GM23338 (cell line): ENCODE measurements around the gene DNASE1L1. TPM values are rescaled to one million over a fixed set of nuclear protein-coding genes. Genes with fewer than 3 reads are reported as not detected.

ENCODE experiments used
- ATAC-seq: fragments of 200-7000 bp; cut with Tn5 transposase; 3 replicates; pipeline ENCODE4 v1.9.1; 2020
- DNase-seq: peaks from one replicate; pipeline ENCODE4 v3.0.0-alpha.2; 2015; ENCODE audit warnings: low spot score
- H2AFZ ChIP-seq: fragments of 200-600 bp; sonication (generic); 2 replicates; pipeline ENCODE4 v1.8.0; 2016; ENCODE audit warnings: antibody characterized with exemption, mild to moderate bottlenecking, moderate library complexity
- H3F3A ChIP-seq: fragments of 200-600 bp; sonication (generic); replicated peaks from 2 replicates; pipeline ENCODE4 v1.8.0; 2017; ENCODE audit warnings: antibody characterized with exemption, mixed run types, low read depth
- H3K27ac ChIP-seq: fragments of 200-600 bp; sonication (generic); 2 replicates; pipeline ENCODE4 v1.6.1; 2016; ENCODE audit warnings: low read depth
- H3K27me3 ChIP-seq: fragments of 200-600 bp; sonication (generic); 2 replicates; pipeline ENCODE4 v1.8.0; 2016; ENCODE audit warnings: mild to moderate bottlenecking, mixed run types, moderate library complexity; ENCODE audit not compliant: insufficient read depth
- H3K36me3 ChIP-seq: fragments of 200-600 bp; sonication (generic); 2 replicates; pipeline ENCODE4 v1.8.0; 2016; ENCODE audit warnings: mild to moderate bottlenecking; ENCODE audit not compliant: insufficient read depth
- H3K4me1 ChIP-seq: fragments of 200-600 bp; sonication (generic); 2 replicates; pipeline ENCODE4 v1.8.0; 2016; ENCODE audit warnings: mild to moderate bottlenecking, moderate library complexity; ENCODE audit not compliant: insufficient read depth
- H3K4me2 ChIP-seq: fragments of 200-600 bp; sonication (generic); 2 replicates; pipeline ENCODE4 v1.7.1; 2017; ENCODE audit warnings: mixed run types
- H3K4me3 ChIP-seq: fragments of 200-600 bp; sonication (generic); 2 replicates; pipeline ENCODE4 v1.6.1; 2016; ENCODE audit warnings: mixed run types
- H3K79me2 ChIP-seq: fragments of 200-600 bp; sonication (generic); replicated peaks from 2 replicates; pipeline ENCODE4 v1.8.0; 2017; ENCODE audit warnings: mild to moderate bottlenecking; ENCODE audit not compliant: insufficient read depth
- H3K9me2 ChIP-seq: fragments of 200-600 bp; sonication (generic); 2 replicates; pipeline ENCODE4 v1.8.0; 2017; ENCODE audit not compliant: insufficient read depth
- H4K20me1 ChIP-seq: fragments of 200-600 bp; sonication (generic); replicated peaks from 2 replicates; pipeline ENCODE4 v1.8.0; 2017; ENCODE audit warnings: mild to moderate bottlenecking; ENCODE audit not compliant: insufficient read depth
- H3K27ac Mint-ChIP-seq: 2 replicates; pipeline ENCODE4 v1.8.0; 2020; ENCODE audit warnings: inconsistent platforms, mild to moderate bottlenecking, moderate library complexity, mixed read lengths
- H3K27me3 Mint-ChIP-seq: 3 replicates; pipeline ENCODE4 v1.8.0; 2022; ENCODE audit warnings: low read depth, mild to moderate bottlenecking, moderate library complexity, mixed read lengths, inconsistent platforms; ENCODE audit not compliant: insufficient read depth, poor library complexity
- H3K36me3 Mint-ChIP-seq: 3 replicates; pipeline ENCODE4 v1.8.0; 2021; ENCODE audit warnings: low read depth, mild to moderate bottlenecking, inconsistent platforms, moderate library complexity, mixed read lengths
- H3K4me1 Mint-ChIP-seq: 3 replicates; pipeline ENCODE4 v1.8.0; 2020; ENCODE audit warnings: mild to moderate bottlenecking, inconsistent platforms, mixed read lengths
- H3K4me3 Mint-ChIP-seq: 3 replicates; pipeline ENCODE4 v1.8.0; 2021; ENCODE audit warnings: moderate library complexity, mild to moderate bottlenecking, inconsistent platforms, mixed read lengths
- H3K9me3 Mint-ChIP-seq: 3 replicates; pipeline ENCODE4 v1.8.0; 2020; ENCODE audit warnings: moderate library complexity, mild to moderate bottlenecking, inconsistent platforms, mixed read lengths
- CREB1 ChIP-seq: fragments of 250-450 bp; sonication (Bioruptor Pico); IDR thresholded peaks from 2 replicates; pipeline ENCODE4 v1.5.0; 2020; ENCODE audit warnings: low read depth, mild to moderate bottlenecking, moderate library complexity
- ETS1 ChIP-seq: IDR thresholded peaks from 2 replicates; pipeline ENCODE4 v1.6.1; 2016; ENCODE audit warnings: antibody characterized with exemption
- EZH2 ChIP-seq: fragments of 200-600 bp; sonication (generic); IDR thresholded peaks from one replicate; pipeline ENCODE4 v1.8.0; 2017; ENCODE audit warnings: antibody characterized with exemption, mild to moderate bottlenecking, low read depth; ENCODE audit not compliant: unreplicated experiment
- EZH2phosphoT487 ChIP-seq: fragments of 200-600 bp; sonication (generic); IDR thresholded peaks from one replicate; pipeline ENCODE4 v1.8.1; 2018; ENCODE audit warnings: antibody characterized with exemption; ENCODE audit not compliant: unreplicated experiment
- JUNB ChIP-seq: IDR thresholded peaks from one replicate; pipeline ENCODE4 v1.6.1; 2016; ENCODE audit warnings: antibody characterized with exemption; ENCODE audit not compliant: unreplicated experiment
- NANOG ChIP-seq: IDR thresholded peaks from 2 replicates; pipeline ENCODE4 v1.6.1; 2016; ENCODE audit warnings: antibody characterized with exemption, borderline replicate concordance
- POLR2AphosphoS5 ChIP-seq: IDR thresholded peaks from 2 replicates; pipeline ENCODE4 v1.6.1; 2016; ENCODE audit warnings: antibody characterized with exemption, low read depth
- STAT1 ChIP-seq: IDR thresholded peaks from one replicate; pipeline ENCODE4 v1.6.1; 2016; ENCODE audit warnings: antibody characterized with exemption; ENCODE audit not compliant: unreplicated experiment
- ZNF114 ChIP-seq: fragments of 250-450 bp; sonication (Bioruptor Pico); IDR thresholded peaks from 2 replicates; pipeline ENCODE4 v1.5.0; 2020; ENCODE audit warnings: mild to moderate bottlenecking, moderate library complexity
- ZNF331 ChIP-seq: fragments of 250-450 bp; sonication (Bioruptor Pico); IDR thresholded peaks from 2 replicates; pipeline ENCODE4 v1.5.0; 2020; ENCODE audit warnings: low read depth, mild to moderate bottlenecking, moderate library complexity
- polyA plus RNA-seq: library from polyadenylated mRNA; unstranded; fragments of >200 nt; fragmentation: Nextera tagmentation; extraction: Ambion mirVana; gene quantifications from 2 replicates; pipeline ENCODE4 v1.2.1, GENCODE V29; 2016
- total RNA-seq: library from RNA; depleted of rRNA; stranded (reverse); fragments of >200 nt; shearing (Covaris generic); gene quantifications from 2 replicates; pipeline ENCODE4 v1.2.3, GENCODE V29; 2014
- TF ChIP-seq, protein P1 (sequence below): fragments of 250-450 bp; sonication (Bioruptor Pico); IDR thresholded peaks from 2 replicates; pipeline ENCODE4 v1.5.0; 2020; ENCODE audit warnings: mild to moderate bottlenecking, moderate library complexity
- TF ChIP-seq, protein P2 (sequence below), 2 experiments: fragments of 200-600 bp in 1 of 2; sonication (generic) in 1 of 2; conservative IDR thresholded peaks; 2 replicates each; pipeline versions ENCODE4 v1.5.1 to v1.6.1; 2016 to 2017; ENCODE audit warnings: antibody characterized with exemption in 2 of 2, low read depth in 2 of 2, mild to moderate bottlenecking in 2 of 2, moderate library complexity in 1 of 2
- TF ChIP-seq, protein P3 (sequence below): IDR thresholded peaks from one replicate; pipeline ENCODE4 v1.6.1; 2018; ENCODE audit warnings: antibody characterized with exemption; ENCODE audit not compliant: unreplicated experiment

The DNASE1L1 gene
- total and polyA plus RNA-seq, 2 experiments from 2014 or later = 3.3 to 16.1 TPM

GRCh38 chrX:154440623-154441357 lies 31.7 kb upstream of the DNASE1L1 start:
- Histone ChIP-seq H3K79me2 (peaks cover 13% of the 10 kb centered on the region), H4K20me1 (no peaks in the 10 kb centered on the region), H3K4me1 (0 out of 2 replicates have a peak, but pooled peaks cover 3% of the 10 kb centered on the region), H3F3A (no peaks in the 10 kb centered on the region), H3K27me3 (no peaks in the 10 kb centered on the region), H3K36me3 (no peaks in the 10 kb centered on the region), H3K4me2 (no peak overlapping the region), H3K4me3 (no peak overlapping the region), H3K27ac (no peak overlapping the region), H3K9me2 (no peaks in the 10 kb centered on the region), H2AFZ (no peak overlapping the region)
- TF ChIP-seq ETS1 (no peak), JUNB (no peak), NANOG (no peak), ZNF114 (CRISPR knock-in tag) (no peak), ZNF331 (CRISPR knock-in tag) (no peak), POLR2AphosphoS5 (no peak), STAT1 (no peak), CREB1 (CRISPR knock-in tag) (no peak), EZH2phosphoT487 (no peak), EZH2 (no peak)
- TF ChIP-seq, protein P1, sequence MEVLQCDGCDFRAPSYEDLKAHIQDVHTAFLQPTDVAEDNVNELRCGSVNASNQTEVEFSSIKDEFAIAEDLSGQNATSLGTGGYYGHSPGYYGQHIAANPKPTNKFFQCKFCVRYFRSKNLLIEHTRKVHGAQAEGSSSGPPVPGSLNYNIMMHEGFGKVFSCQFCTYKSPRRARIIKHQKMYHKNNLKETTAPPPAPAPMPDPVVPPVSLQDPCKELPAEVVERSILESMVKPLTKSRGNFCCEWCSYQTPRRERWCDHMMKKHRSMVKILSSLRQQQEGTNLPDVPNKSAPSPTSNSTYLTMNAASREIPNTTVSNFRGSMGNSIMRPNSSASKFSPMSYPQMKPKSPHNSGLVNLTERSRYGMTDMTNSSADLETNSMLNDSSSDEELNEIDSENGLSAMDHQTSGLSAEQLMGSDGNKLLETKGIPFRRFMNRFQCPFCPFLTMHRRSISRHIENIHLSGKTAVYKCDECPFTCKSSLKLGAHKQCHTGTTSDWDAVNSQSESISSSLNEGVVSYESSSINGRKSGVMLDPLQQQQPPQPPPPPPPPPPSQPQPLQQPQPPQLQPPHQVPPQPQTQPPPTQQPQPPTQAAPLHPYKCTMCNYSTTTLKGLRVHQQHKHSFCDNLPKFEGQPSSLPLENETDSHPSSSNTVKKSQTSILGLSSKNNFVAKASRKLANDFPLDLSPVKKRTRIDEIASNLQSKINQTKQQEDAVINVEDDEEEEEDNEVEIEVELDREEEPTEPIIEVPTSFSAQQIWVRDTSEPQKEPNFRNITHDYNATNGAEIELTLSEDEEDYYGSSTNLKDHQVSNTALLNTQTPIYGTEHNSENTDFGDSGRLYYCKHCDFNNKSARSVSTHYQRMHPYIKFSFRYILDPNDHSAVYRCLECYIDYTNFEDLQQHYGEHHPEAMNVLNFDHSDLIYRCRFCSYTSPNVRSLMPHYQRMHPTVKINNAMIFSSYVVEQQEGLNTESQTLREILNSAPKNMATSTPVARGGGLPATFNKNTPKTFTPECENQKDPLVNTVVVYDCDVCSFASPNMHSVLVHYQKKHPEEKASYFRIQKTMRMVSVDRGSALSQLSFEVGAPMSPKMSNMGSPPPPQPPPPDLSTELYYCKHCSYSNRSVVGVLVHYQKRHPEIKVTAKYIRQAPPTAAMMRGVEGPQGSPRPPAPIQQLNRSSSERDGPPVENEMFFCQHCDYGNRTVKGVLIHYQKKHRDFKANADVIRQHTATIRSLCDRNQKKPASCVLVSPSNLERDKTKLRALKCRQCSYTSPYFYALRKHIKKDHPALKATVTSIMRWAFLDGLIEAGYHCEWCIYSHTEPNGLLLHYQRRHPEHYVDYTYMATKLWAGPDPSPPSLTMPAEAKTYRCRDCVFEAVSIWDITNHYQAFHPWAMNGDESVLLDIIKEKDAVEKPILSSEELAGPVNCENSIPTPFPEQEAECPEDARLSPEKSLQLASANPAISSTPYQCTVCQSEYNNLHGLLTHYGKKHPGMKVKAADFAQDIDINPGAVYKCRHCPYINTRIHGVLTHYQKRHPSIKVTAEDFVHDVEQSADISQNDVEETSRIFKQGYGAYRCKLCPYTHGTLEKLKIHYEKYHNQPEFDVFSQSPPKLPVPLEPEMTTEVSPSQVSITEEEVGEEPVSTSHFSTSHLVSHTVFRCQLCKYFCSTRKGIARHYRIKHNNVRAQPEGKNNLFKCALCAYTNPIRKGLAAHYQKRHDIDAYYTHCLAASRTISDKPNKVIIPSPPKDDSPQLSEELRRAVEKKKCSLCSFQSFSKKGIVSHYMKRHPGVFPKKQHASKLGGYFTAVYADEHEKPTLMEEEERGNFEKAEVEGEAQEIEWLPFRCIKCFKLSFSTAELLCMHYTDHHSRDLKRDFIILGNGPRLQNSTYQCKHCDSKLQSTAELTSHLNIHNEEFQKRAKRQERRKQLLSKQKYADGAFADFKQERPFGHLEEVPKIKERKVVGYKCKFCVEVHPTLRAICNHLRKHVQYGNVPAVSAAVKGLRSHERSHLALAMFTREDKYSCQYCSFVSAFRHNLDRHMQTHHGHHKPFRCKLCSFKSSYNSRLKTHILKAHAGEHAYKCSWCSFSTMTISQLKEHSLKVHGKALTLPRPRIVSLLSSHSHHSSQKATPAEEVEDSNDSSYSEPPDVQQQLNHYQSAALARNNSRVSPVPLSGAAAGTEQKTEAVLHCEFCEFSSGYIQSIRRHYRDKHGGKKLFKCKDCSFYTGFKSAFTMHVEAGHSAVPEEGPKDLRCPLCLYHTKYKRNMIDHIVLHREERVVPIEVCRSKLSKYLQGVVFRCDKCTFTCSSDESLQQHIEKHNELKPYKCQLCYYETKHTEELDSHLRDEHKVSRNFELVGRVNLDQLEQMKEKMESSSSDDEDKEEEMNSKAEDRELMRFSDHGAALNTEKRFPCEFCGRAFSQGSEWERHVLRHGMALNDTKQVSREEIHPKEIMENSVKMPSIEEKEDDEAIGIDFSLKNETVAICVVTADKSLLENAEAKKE = no peak
- TF ChIP-seq, protein P2, sequence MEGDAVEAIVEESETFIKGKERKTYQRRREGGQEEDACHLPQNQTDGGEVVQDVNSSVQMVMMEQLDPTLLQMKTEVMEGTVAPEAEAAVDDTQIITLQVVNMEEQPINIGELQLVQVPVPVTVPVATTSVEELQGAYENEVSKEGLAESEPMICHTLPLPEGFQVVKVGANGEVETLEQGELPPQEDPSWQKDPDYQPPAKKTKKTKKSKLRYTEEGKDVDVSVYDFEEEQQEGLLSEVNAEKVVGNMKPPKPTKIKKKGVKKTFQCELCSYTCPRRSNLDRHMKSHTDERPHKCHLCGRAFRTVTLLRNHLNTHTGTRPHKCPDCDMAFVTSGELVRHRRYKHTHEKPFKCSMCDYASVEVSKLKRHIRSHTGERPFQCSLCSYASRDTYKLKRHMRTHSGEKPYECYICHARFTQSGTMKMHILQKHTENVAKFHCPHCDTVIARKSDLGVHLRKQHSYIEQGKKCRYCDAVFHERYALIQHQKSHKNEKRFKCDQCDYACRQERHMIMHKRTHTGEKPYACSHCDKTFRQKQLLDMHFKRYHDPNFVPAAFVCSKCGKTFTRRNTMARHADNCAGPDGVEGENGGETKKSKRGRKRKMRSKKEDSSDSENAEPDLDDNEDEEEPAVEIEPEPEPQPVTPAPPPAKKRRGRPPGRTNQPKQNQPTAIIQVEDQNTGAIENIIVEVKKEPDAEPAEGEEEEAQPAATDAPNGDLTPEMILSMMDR (conservative IDR thresholded peaks at IDR 0.05; ENCODE audit: low read depth in 2 of 2) = no peak
- TF ChIP-seq, protein P3, sequence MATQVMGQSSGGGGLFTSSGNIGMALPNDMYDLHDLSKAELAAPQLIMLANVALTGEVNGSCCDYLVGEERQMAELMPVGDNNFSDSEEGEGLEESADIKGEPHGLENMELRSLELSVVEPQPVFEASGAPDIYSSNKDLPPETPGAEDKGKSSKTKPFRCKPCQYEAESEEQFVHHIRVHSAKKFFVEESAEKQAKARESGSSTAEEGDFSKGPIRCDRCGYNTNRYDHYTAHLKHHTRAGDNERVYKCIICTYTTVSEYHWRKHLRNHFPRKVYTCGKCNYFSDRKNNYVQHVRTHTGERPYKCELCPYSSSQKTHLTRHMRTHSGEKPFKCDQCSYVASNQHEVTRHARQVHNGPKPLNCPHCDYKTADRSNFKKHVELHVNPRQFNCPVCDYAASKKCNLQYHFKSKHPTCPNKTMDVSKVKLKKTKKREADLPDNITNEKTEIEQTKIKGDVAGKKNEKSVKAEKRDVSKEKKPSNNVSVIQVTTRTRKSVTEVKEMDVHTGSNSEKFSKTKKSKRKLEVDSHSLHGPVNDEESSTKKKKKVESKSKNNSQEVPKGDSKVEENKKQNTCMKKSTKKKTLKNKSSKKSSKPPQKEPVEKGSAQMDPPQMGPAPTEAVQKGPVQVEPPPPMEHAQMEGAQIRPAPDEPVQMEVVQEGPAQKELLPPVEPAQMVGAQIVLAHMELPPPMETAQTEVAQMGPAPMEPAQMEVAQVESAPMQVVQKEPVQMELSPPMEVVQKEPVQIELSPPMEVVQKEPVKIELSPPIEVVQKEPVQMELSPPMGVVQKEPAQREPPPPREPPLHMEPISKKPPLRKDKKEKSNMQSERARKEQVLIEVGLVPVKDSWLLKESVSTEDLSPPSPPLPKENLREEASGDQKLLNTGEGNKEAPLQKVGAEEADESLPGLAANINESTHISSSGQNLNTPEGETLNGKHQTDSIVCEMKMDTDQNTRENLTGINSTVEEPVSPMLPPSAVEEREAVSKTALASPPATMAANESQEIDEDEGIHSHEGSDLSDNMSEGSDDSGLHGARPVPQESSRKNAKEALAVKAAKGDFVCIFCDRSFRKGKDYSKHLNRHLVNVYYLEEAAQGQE = no peak
- DNase-seq (no peak), ATAC-seq (no peak)
- Mint-ChIP-seq H3K4me3 (no peak overlapping the region), H3K27ac (no peak overlapping the region), H3K27me3 (peaks cover 7% of the 10 kb centered on the region), H3K4me1 (peaks cover 13% of the 10 kb centered on the region), H3K36me3 (peaks cover 20% of the 10 kb centered on the region; the same call in 2 of the 3 replicates), H3K9me3 (no peaks in the 10 kb centered on the region)
